ENCODE measurements around the gene NCAM2.

The NCAM2 gene

DNA sequence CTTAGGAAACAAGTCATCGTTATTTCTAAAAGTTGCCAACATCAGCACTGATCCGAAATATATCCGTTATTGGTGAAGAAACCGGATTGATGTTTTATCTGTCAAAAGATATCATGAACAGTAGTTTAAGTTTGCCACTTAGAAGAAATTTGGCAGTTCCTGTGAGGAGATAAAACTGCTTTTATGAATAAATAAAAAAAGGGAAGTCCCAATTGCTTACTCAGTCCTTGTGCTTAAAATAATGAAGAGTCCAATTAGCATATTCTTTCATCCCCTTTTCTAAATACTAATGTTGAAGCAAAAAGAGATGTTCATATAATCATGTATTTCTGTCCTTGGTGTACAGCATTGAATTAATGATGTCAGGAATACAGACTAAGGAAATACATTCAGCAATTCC is 164.6 kb downstream of the NCAM2 start:
- no peak overlapping the region for H2BK5ac ChIP-seq (ENCODE audit: low read length)
- no peak overlapping the region for H3K9ac ChIP-seq (ENCODE audit: low read length)
- no peaks in the 10 kb centered on the region for H3K36me3 ChIP-seq (ENCODE audit: control insufficient read depth, insufficient read depth, low read length)
- H3K4me3 ChIP-seq (ENCODE audit: low read length), result no peak overlapping the region
- WGBS (ENCODE audit: extremely low coverage, insufficient coverage, low lambda C conversion rate), result no CpG with 5 or more reads among the region's 4 CpGs
- H3K56ac ChIP-seq (ENCODE audit: low read length), result no peak overlapping the region
- no peak overlapping the region for H4K8ac ChIP-seq (ENCODE audit: low read depth, low read length)
- no peak overlapping the region for H4K5ac ChIP-seq (ENCODE audit: low read length)
- H3K4me1 ChIP-seq (ENCODE audit: control insufficient read depth, low read depth, low read length), result no peaks in the 10 kb centered on the region
- no peaks in the 10 kb centered on the region for H3K27me3 ChIP-seq (ENCODE audit: insufficient read depth, low read length, poor library complexity)
- H3K4ac ChIP-seq (ENCODE audit: low read depth, low read length), result no peak overlapping the region
- no peak for DNase-seq
- H2AK5ac ChIP-seq (ENCODE audit: low read length), result no peak overlapping the region
- no peak overlapping the region for H2BK120ac ChIP-seq (ENCODE audit: low read depth, low read length)
- no peak overlapping the region for H3K18ac ChIP-seq (ENCODE audit: low read length)
- no peak overlapping the region for H3K4me2 ChIP-seq (ENCODE audit: low read length)
- H2BK15ac ChIP-seq (replicated peaks; ENCODE audit: low read depth), result no peak overlapping the region
- no peak overlapping the region for H3K27ac ChIP-seq (ENCODE audit: low read depth, low read length)
- no peak overlapping the region for H3K23ac ChIP-seq (ENCODE audit: low read length)
- no peaks in the 10 kb centered on the region for H3K79me2 ChIP-seq (ENCODE audit: control insufficient read depth, insufficient read depth, low read length)
- no peaks in the 10 kb centered on the region for H3K79me1 ChIP-seq (ENCODE audit: low read length)

GRCh38 chr21:21163904-21164303 is 165.7 kb downstream of the NCAM2 start:
- no peaks in the 10 kb centered on the region for H3K79me2 ChIP-seq (ENCODE audit: control insufficient read depth, insufficient read depth, low read length)
- no peak overlapping the region for H4K5ac ChIP-seq (ENCODE audit: low read length)
- no peak overlapping the region for H3K56ac ChIP-seq (ENCODE audit: low read length)
- H2BK120ac ChIP-seq (ENCODE audit: low read depth, low read length), result no peak overlapping the region
- H2BK15ac ChIP-seq (replicated peaks; ENCODE audit: low read depth), result no peak overlapping the region
- H3K4ac ChIP-seq (ENCODE audit: low read depth, low read length), result no peak overlapping the region
- H3K18ac ChIP-seq (ENCODE audit: low read length), result no peak overlapping the region
- H3K79me1 ChIP-seq (ENCODE audit: low read length), result no peaks in the 10 kb centered on the region
- DNase-seq, result peak; percentile 57
- H3K4me1 ChIP-seq (ENCODE audit: control insufficient read depth, low read depth, low read length), result no peaks in the 10 kb centered on the region
- H2BK5ac ChIP-seq (ENCODE audit: low read length), result no peak overlapping the region
- no peak overlapping the region for H3K4me3 ChIP-seq (ENCODE audit: low read length)
- no peaks in the 10 kb centered on the region for H3K27me3 ChIP-seq (ENCODE audit: insufficient read depth, low read length, poor library complexity)
- no peak overlapping the region for H2AK5ac ChIP-seq (ENCODE audit: low read length)
- no peak overlapping the region for H4K8ac ChIP-seq (ENCODE audit: low read depth, low read length)
- WGBS (ENCODE audit: extremely low coverage, insufficient coverage, low lambda C conversion rate), result no CpG with 5 or more reads among the region's 1 CpG
- no peak overlapping the region for H3K9ac ChIP-seq (ENCODE audit: low read length)
- no peak overlapping the region for H3K23ac ChIP-seq (ENCODE audit: low read length)
- no peak overlapping the region for H3K4me2 ChIP-seq (ENCODE audit: low read length)
- H3K36me3 ChIP-seq (ENCODE audit: control insufficient read depth, insufficient read depth, low read length), result no peaks in the 10 kb centered on the region
- no peak overlapping the region for H3K27ac ChIP-seq (ENCODE audit: low read depth, low read length)

DNA sequence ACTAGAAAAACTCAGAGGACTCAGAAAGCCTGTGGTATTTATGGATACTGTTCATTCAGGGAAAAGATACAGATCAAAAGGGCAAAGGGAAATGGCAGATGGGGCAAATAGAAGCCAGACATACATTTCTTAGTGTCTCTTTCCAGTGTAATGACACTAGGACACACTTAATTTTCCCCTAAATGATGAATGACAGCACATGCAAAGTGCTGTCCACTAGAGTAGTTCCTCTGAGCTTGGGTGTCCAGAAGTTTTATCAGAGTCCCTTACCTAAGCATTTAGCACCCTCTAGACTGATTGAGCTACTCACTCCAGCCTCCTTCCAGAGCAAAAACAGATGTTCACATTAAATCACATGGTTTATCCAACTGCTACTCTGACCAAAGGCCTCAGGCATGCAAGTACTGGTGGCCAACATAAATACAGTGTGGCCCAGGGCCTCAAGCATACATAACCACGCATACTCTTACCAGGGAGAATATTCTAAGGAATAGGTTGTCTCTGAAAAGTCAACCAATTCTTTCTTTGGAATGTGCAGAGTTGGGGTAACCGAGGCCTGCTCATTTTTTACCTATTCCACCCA is 166.9 kb downstream of the NCAM2 start:
- Histone ChIP-seq H3K9ac (ENCODE audit: low read length) (no peak overlapping the region), H4K8ac (ENCODE audit: low read depth, low read length) (no peak overlapping the region), H3K79me2 (ENCODE audit: control insufficient read depth, insufficient read depth, low read length) (no peaks in the 10 kb centered on the region), H4K5ac (ENCODE audit: low read length) (no peak overlapping the region), H3K56ac (ENCODE audit: low read length) (no peak overlapping the region), H3K4me3 (ENCODE audit: low read length) (no peak overlapping the region), H3K79me1 (ENCODE audit: low read length) (no peaks in the 10 kb centered on the region), H2AK5ac (ENCODE audit: low read length) (no peak overlapping the region), H3K36me3 (ENCODE audit: control insufficient read depth, insufficient read depth, low read length) (no peaks in the 10 kb centered on the region), H2BK120ac (ENCODE audit: low read depth, low read length) (no peak overlapping the region), H3K4me1 (ENCODE audit: control insufficient read depth, low read depth, low read length) (no peaks in the 10 kb centered on the region), H3K27ac (ENCODE audit: low read depth, low read length) (no peak overlapping the region), H3K27me3 (ENCODE audit: insufficient read depth, low read length, poor library complexity) (no peaks in the 10 kb centered on the region), H3K23ac (ENCODE audit: low read length) (no peak overlapping the region), H3K4ac (ENCODE audit: low read depth, low read length) (no peak overlapping the region), H2BK15ac (replicated peaks; ENCODE audit: low read depth) (no peak overlapping the region), H3K18ac (ENCODE audit: low read length) (no peak overlapping the region), H2BK5ac (ENCODE audit: low read length) (no peak overlapping the region), H3K4me2 (ENCODE audit: low read length) (no peak overlapping the region)
- WGBS (ENCODE audit: extremely low coverage, insufficient coverage, low lambda C conversion rate), result no CpG with 5 or more reads among the region's 2 CpGs
- peak; percentile 6 for DNase-seq

- Histone ChIP-seq H3K9ac (ENCODE audit: low read length) (no peak overlapping the region), H4K5ac (ENCODE audit: low read length) (no peak overlapping the region), H4K8ac (ENCODE audit: low read depth, low read length) (no peak overlapping the region), H3K79me1 (ENCODE audit: low read length) (no peaks in the 10 kb centered on the region), H3K18ac (ENCODE audit: low read length) (no peak overlapping the region), H3K4ac (ENCODE audit: low read depth, low read length) (no peak overlapping the region), H3K27me3 (ENCODE audit: insufficient read depth, low read length, poor library complexity) (no peaks in the 10 kb centered on the region), H3K4me3 (ENCODE audit: low read length) (no peak overlapping the region), H3K79me2 (ENCODE audit: control insufficient read depth, insufficient read depth, low read length) (no peaks in the 10 kb centered on the region), H2BK5ac (ENCODE audit: low read length) (no peak overlapping the region), H3K4me2 (ENCODE audit: low read length) (no peak overlapping the region), H2AK5ac (ENCODE audit: low read length) (no peak overlapping the region), H2BK15ac (replicated peaks; ENCODE audit: low read depth) (no peak overlapping the region), H3K23ac (ENCODE audit: low read length) (no peak overlapping the region), H3K4me1 (ENCODE audit: control insufficient read depth, low read depth, low read length) (no peaks in the 10 kb centered on the region), H3K36me3 (ENCODE audit: control insufficient read depth, insufficient read depth, low read length) (no peaks in the 10 kb centered on the region), H3K27ac (ENCODE audit: low read depth, low read length) (no peak overlapping the region), H3K56ac (ENCODE audit: low read length) (no peak overlapping the region), H2BK120ac (ENCODE audit: low read depth, low read length) (no peak overlapping the region)
- DNase-seq, result no peak
- no CpG with 5 or more reads among the region's 2 CpGs for WGBS (ENCODE audit: extremely low coverage, insufficient coverage, low lambda C conversion rate)
Measured at GRCh38 chr21:21174676-21175075, 176.5 kb downstream of the NCAM2 start.

DNA sequence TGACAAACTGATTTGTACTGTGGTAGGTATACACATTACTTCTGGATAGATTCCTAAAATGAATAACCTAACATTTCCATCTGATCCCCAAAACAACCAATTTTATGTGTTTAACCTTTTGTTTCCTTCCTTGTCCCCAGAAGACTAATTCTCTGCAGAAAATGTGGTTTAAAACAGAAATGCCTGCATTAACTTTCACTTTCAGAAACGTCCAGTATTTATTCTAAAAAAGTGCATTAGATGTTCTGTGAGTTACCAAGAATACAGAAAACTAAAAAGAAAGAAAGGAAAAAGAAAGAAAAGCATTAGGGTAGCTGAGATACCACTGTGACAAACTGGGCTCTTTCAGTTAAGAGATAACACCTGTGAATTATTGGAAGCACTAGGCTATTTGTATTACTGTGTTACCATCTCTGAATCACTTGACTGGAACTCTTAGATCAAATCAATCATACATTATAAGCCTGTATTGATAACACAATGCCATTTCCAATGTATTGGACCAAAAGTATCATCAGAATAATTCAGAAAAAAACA is 177.7 kb downstream of the NCAM2 start:
- Histone ChIP-seq H3K18ac (ENCODE audit: low read length) (no peak overlapping the region), H3K79me1 (ENCODE audit: low read length) (no peaks in the 10 kb centered on the region), H4K8ac (ENCODE audit: low read depth, low read length) (no peak overlapping the region), H3K27me3 (ENCODE audit: insufficient read depth, low read length, poor library complexity) (no peaks in the 10 kb centered on the region), H3K4me3 (ENCODE audit: low read length) (no peak overlapping the region), H4K5ac (ENCODE audit: low read length) (no peak overlapping the region), H3K36me3 (ENCODE audit: control insufficient read depth, insufficient read depth, low read length) (no peaks in the 10 kb centered on the region), H3K27ac (ENCODE audit: low read depth, low read length) (no peak overlapping the region), H3K4me2 (ENCODE audit: low read length) (no peak overlapping the region), H3K56ac (ENCODE audit: low read length) (no peak overlapping the region), H3K79me2 (ENCODE audit: control insufficient read depth, insufficient read depth, low read length) (no peaks in the 10 kb centered on the region), H2BK5ac (ENCODE audit: low read length) (no peak overlapping the region), H3K9ac (ENCODE audit: low read length) (no peak overlapping the region), H2BK120ac (ENCODE audit: low read depth, low read length) (no peak overlapping the region), H3K23ac (ENCODE audit: low read length) (no peak overlapping the region), H2AK5ac (ENCODE audit: low read length) (no peak overlapping the region), H3K4me1 (ENCODE audit: control insufficient read depth, low read depth, low read length) (no peaks in the 10 kb centered on the region), H2BK15ac (replicated peaks; ENCODE audit: low read depth) (no peak overlapping the region), H3K4ac (ENCODE audit: low read depth, low read length) (no peak overlapping the region)
- no peak for DNase-seq
- WGBS (ENCODE audit: extremely low coverage, insufficient coverage, low lambda C conversion rate), result no CpG with 5 or more reads among the region's 1 CpG
